H1 (cell line): ENCODE results near the gene TNFRSF13B. TPM values are rescaled to one million over a fixed set of nuclear protein-coding genes. Genes with fewer than 3 reads are reported as not detected.

Source experiments
- CTCF ChIA-PET: fragments of 300-600 bp; sonication (Branson Sonifier 250); formaldehyde crosslinking; loops from one replicate; lab custom pipeline; 2021; ENCODE audit not compliant: partially characterized antibody; lab: Charles Lee
- POLR2A ChIA-PET: fragments of 300-600 bp; sonication (Branson Sonifier 250); formaldehyde crosslinking; loops from one replicate; lab custom pipeline; 2021; ENCODE audit warnings: inconsistent platforms; ENCODE audit not compliant: partially characterized antibody; lab: Charles Lee
- DNase-seq, 2 experiments: peaks; one replicate each; pipeline versions ENCODE4 v3.0.0 to v3.0.0-alpha.2; 2010 to 2022; ENCODE audit warnings: low spot score in 2 of 2, low read depth in 1 of 2, mixed read lengths in 1 of 2
- FAIRE-seq: peaks from 2 replicates; lab custom pipeline; 2011; peaks lifted over from hg19 to GRCh38; lab: Jason Lieb, UNC
- H2AFZ ChIP-seq: 2 replicates; pipeline ENCODE4 v1.8.1; 2012; ENCODE audit warnings: low read length, inconsistent platforms
- H2AK5ac ChIP-seq: 2 replicates; pipeline ENCODE4 v1.6.1; 2013; ENCODE audit warnings: low read depth, low read length
- H2BK120ac ChIP-seq: replicated peaks from 2 replicates; pipeline ENCODE3; 2013; ENCODE audit warnings: low read depth, low read length, inconsistent platforms
- H2BK12ac ChIP-seq: 2 replicates; pipeline ENCODE4 v1.6.1; 2013; ENCODE audit warnings: low read depth, low read length
- H2BK15ac ChIP-seq: 2 replicates; pipeline ENCODE4 v1.6.1; 2013; ENCODE audit warnings: low read length
- H2BK20ac ChIP-seq: 2 replicates; pipeline ENCODE4 v1.6.1; 2013; ENCODE audit warnings: low read length
- H2BK5ac ChIP-seq: 2 replicates; pipeline ENCODE4 v1.6.1; 2013; ENCODE audit warnings: low read depth, low read length
- H3K14ac ChIP-seq: 2 replicates; pipeline ENCODE4 v1.6.1; 2013; ENCODE audit warnings: inconsistent platforms; ENCODE audit not compliant: insufficient read length
- H3K18ac ChIP-seq: 2 replicates; pipeline ENCODE4 v1.6.1; 2013; ENCODE audit warnings: low read length; ENCODE audit errors: extremely low read depth
- H3K23ac ChIP-seq: 2 replicates; pipeline ENCODE4 v1.6.1; 2013; ENCODE audit warnings: inconsistent platforms; ENCODE audit not compliant: insufficient read length
- H3K23me2 ChIP-seq: 2 replicates; pipeline ENCODE4 v1.6.1; 2013; ENCODE audit warnings: low read depth, low read length
- H3K27ac ChIP-seq: 2 replicates; pipeline ENCODE4 v1.6.1; 2011; ENCODE audit warnings: low read depth, low read length, inconsistent platforms
- H3K27me3 ChIP-seq, 4 experiments: replicated peaks in 1 of 4; 1 replicate in 1 of 4; 2 replicates in 3 of 4; pipeline versions ENCODE4 v1.6.1 to v1.8.1; 2011 to 2013; ENCODE audit warnings: low read length in 3 of 4, mild to moderate bottlenecking in 3 of 4, inconsistent platforms in 2 of 4, mixed read lengths in 2 of 4, moderate library complexity in 1 of 4; ENCODE audit not compliant: control insufficient read depth in 3 of 4, insufficient read depth in 3 of 4; ENCODE audit errors: extremely low read depth in 1 of 4
- H3K36me3 ChIP-seq, 4 experiments: 2 replicates each; pipeline versions ENCODE4 v1.6.1 to v1.8.1; 2011 to 2013; ENCODE audit warnings: mild to moderate bottlenecking in 4 of 4, low read length in 3 of 4, moderate library complexity in 2 of 4, control low read depth in 1 of 4, inconsistent platforms in 1 of 4; ENCODE audit not compliant: insufficient read depth in 4 of 4, control insufficient read depth in 2 of 4
- H3K4ac ChIP-seq: replicated peaks from 2 replicates; pipeline ENCODE3; 2013; ENCODE audit warnings: low read length, low read depth, mixed read lengths, inconsistent platforms; ENCODE audit not compliant: insufficient read length
- H3K4me1 ChIP-seq, 4 experiments: replicated peaks in 1 of 4; 1 replicate in 1 of 4; 2 replicates in 3 of 4; pipeline versions ENCODE4 v1.6.1 to v1.8.1; 2011 to 2013; ENCODE audit warnings: low read length in 3 of 4, inconsistent platforms in 2 of 4, mixed read lengths in 1 of 4; ENCODE audit not compliant: insufficient read depth in 4 of 4, control insufficient read depth in 3 of 4
- H3K4me2 ChIP-seq, 2 experiments: 2 replicates each; pipeline versions ENCODE4 v1.6.1 to v1.8.1; 2011 to 2013; ENCODE audit warnings: low read depth in 2 of 2, low read length in 2 of 2, control low read depth in 1 of 2, inconsistent platforms in 1 of 2, mild to moderate bottlenecking in 1 of 2; ENCODE audit not compliant: insufficient read depth in 1 of 2
- H3K4me3 ChIP-seq, 4 experiments: fragments of 200-600, 300-600 bp in 1 of 4; sonication (generic), shearing (Covaris generic), sonication (Bioruptor Twin) in 1 of 4; 2 replicates each; pipeline versions ENCODE4 v1.5.1 to v1.8.1; 2011 to 2016; ENCODE audit warnings: low read length in 4 of 4, low read depth in 3 of 4, control low read depth in 2 of 4, inconsistent platforms in 2 of 4, mild to moderate bottlenecking in 2 of 4, mixed read lengths in 1 of 4, moderate library complexity in 1 of 4; ENCODE audit not compliant: insufficient read depth in 2 of 4; ENCODE audit errors: extremely low read depth in 1 of 4
- H3K56ac ChIP-seq: replicated peaks from 2 replicates; pipeline ENCODE3; 2013; ENCODE audit warnings: low read depth, mild to moderate bottlenecking, mixed read lengths, low read length, inconsistent platforms; ENCODE audit not compliant: insufficient read length
- H3K79me1 ChIP-seq: 2 replicates; pipeline ENCODE4 v1.6.1; 2013; ENCODE audit warnings: low read depth, low read length, control low read depth
- H3K79me2 ChIP-seq, 2 experiments: 2 replicates each; pipeline versions ENCODE4 v1.6.1 to v1.8.1; 2012 to 2013; ENCODE audit warnings: low read length in 2 of 2, mild to moderate bottlenecking in 2 of 2, inconsistent platforms in 1 of 2; ENCODE audit not compliant: insufficient read depth in 2 of 2, control insufficient read depth in 1 of 2
- H3K9ac ChIP-seq, 4 experiments: replicated peaks in 1 of 4; 1 replicate in 1 of 4; 2 replicates in 3 of 4; pipeline versions ENCODE4 v1.6.1 to v1.8.1; 2011 to 2013; ENCODE audit warnings: low read depth in 3 of 4, low read length in 3 of 4, control low read depth in 2 of 4, mild to moderate bottlenecking in 2 of 4, moderate library complexity in 2 of 4, inconsistent platforms in 1 of 4; ENCODE audit errors: extremely low read depth in 1 of 4
- H3K9me3 ChIP-seq, 2 experiments: 2 replicates each; pipeline versions ENCODE4 v1.6.1 to v1.8.1; 2012 to 2013; ENCODE audit warnings: mild to moderate bottlenecking in 2 of 2, moderate library complexity in 2 of 2, control low read depth in 1 of 2, inconsistent platforms in 1 of 2, low read depth in 1 of 2, low read length in 1 of 2, mixed read lengths in 1 of 2; ENCODE audit not compliant: insufficient read depth in 2 of 2
- H4K20me1 ChIP-seq, 2 experiments: replicated peaks in 1 of 2; 2 replicates each; pipeline versions ENCODE3 to v1.8.1; 2011 to 2013; ENCODE audit warnings: inconsistent platforms in 2 of 2, low read length in 2 of 2, mild to moderate bottlenecking in 1 of 2; ENCODE audit not compliant: insufficient read depth in 2 of 2, control insufficient read depth in 1 of 2
- H4K5ac ChIP-seq: 2 replicates; pipeline ENCODE4 v1.6.1; 2013; ENCODE audit warnings: low read length, low read depth, mixed read lengths, inconsistent platforms; ENCODE audit not compliant: insufficient read length
- H4K8ac ChIP-seq: 2 replicates; pipeline ENCODE4 v1.8.0; 2013; ENCODE audit warnings: mild to moderate bottlenecking, moderate library complexity, low read length, inconsistent platforms; ENCODE audit not compliant: insufficient read depth; ENCODE audit errors: extremely low read depth
- H4K91ac ChIP-seq: replicated peaks from 2 replicates; pipeline ENCODE3; 2013; ENCODE audit warnings: low read length, mixed read lengths, inconsistent platforms; ENCODE audit not compliant: insufficient read length
- ATF2 ChIP-seq: IDR thresholded peaks from 2 replicates; pipeline ENCODE4 v1.6.1; 2012; ENCODE audit warnings: low read length, inconsistent platforms
- CTBP2 ChIP-seq: IDR thresholded peaks from 2 replicates; pipeline ENCODE4 v1.7.0; 2011; ENCODE audit warnings: borderline replicate concordance, mild to moderate bottlenecking, moderate library complexity, mixed read lengths, low read length; ENCODE audit not compliant: insufficient read depth, insufficient read length
- E2F6 ChIP-seq: IDR thresholded peaks from 2 replicates; pipeline ENCODE4 v1.6.1; 2012; ENCODE audit warnings: inconsistent platforms
- EP300 ChIP-seq, 2 experiments: IDR thresholded peaks; 1 replicate in 1 of 2; 2 replicates in 1 of 2; pipeline ENCODE4 v1.6.1; 2011 to 2012; ENCODE audit warnings: low read depth in 2 of 2, low read length in 2 of 2, mild to moderate bottlenecking in 2 of 2, borderline replicate concordance in 1 of 2, inconsistent platforms in 1 of 2, moderate library complexity in 1 of 2
- GTF2F1 ChIP-seq: IDR thresholded peaks from 2 replicates; pipeline ENCODE4 v1.6.1; 2012; ENCODE audit warnings: low read depth, low read length, improper control_type of control experiment, borderline replicate concordance
- KDM5A ChIP-seq: fragments of 200-600 bp; IDR thresholded peaks from 2 replicates; pipeline ENCODE4 v1.7.1; 2012; ENCODE audit warnings: mild to moderate bottlenecking, low read length, inconsistent platforms, mixed read lengths
- MAFK ChIP-seq: IDR thresholded peaks from 2 replicates; pipeline ENCODE4 v1.6.1; 2012; ENCODE audit warnings: low read depth, mild to moderate bottlenecking, improper control_type of control experiment, low read length
- POLR2A ChIP-seq, 2 experiments: IDR thresholded peaks; 1 replicate in 1 of 2; 2 replicates in 1 of 2; pipeline ENCODE4 v1.6.1; 2011; ENCODE audit warnings: low read depth in 2 of 2, low read length in 2 of 2, mild to moderate bottlenecking in 2 of 2; ENCODE audit errors: control extremely low read depth in 1 of 2
- TEAD4 ChIP-seq: IDR thresholded peaks from 2 replicates; pipeline ENCODE4 v1.6.1; 2012; ENCODE audit warnings: low read depth, low read length, inconsistent platforms, mixed read lengths
- ZNF274 ChIP-seq: IDR thresholded peaks from 2 replicates; pipeline ENCODE4 v1.7.0; 2012; ENCODE audit warnings: low read length, borderline replicate concordance; ENCODE audit errors: extremely low read depth
- WGBS, 2 experiments: shearing (Covaris generic) in 1 of 2; methylation state at CpG; one replicate each; pipeline versions ENCODE4 v1.1.6 to v1.1.7; 2013 to 2015; ENCODE audit warnings: low lambda C conversion rate in 2 of 2, mixed read lengths in 2 of 2, inconsistent platforms in 1 of 2, low coverage in 1 of 2, missing lambda C conversion rate in 1 of 2; ENCODE audit not compliant: insufficient replicate concordance in 2 of 2, insufficient coverage in 1 of 2, insufficient read length in 1 of 2; ENCODE audit errors: extremely low coverage in 1 of 2, missing lambda C conversion rate in 1 of 2; 5-methylcytosine and 5-hydroxymethylcytosine counted together
- polyA plus RNA-seq, 7 experiments: library from polyadenylated mRNA; depleted of rRNA in 3 of 7; stranded (reverse) in 5 of 7; unstranded in 2 of 7; fragments of >200 nt in 5 of 7; fragments of 200-250 nt in 2 of 7; gene quantifications; 1 replicate in 5 of 7; 2 replicates in 1 of 7; 4 replicates in 1 of 7; pipeline versions ENCODE4 v1.2.1 to v1.2.3, GENCODE V29; 2011 to 2013; ENCODE audit warnings: missing spikeins in 2 of 7, mixed read lengths in 2 of 7
- total RNA-seq: library from RNA; stranded (reverse); fragmentation: NEBNext Ultra II Directional; extraction: Animal tissue kit (Norgen Biotek cat#: 25700); gene quantifications from 2 replicates; pipeline ENCODE4 v1.2.1, GENCODE V29; 2021

TNFRSF13B gene
- total and polyA plus RNA-seq, 2 of the 8 experiments (the other 6 are each of a cell fraction or from before 2014, with no cell fraction given) = not detected

GRCh38 chr17:16939208-16939576 lies 32.7 kb downstream of the TNFRSF13B start:
- H3K79me1 ChIP-seq = no peaks in the 10 kb centered on the region
- no peak overlapping the region for H2BK20ac ChIP-seq
- TF ChIP-seq GTF2F1 (no peak), EP300 (IDR thresholded peaks at IDR 0.05; ENCODE audit: borderline replicate concordance in 1 of 2, low read depth in 2 of 2, low read length in 2 of 2) (no peak), ATF2 (no peak), ZNF274 (no peak), TEAD4 (no peak), CTBP2 (no peak), KDM5A (no peak), E2F6 (no peak), POLR2A (IDR thresholded peaks at IDR 0.05; ENCODE audit: control extremely low read depth in 1 of 2, low read depth in 2 of 2, low read length in 2 of 2) (no peak), MAFK (no peak)

More at GRCh38 chr17:16939208-16939576, 32.7 kb downstream of the TNFRSF13B start:
- H2AFZ ChIP-seq = no peak overlapping the region; the same call in 1 of the 2 replicates
- H3K23me2 ChIP-seq = no peaks in the 10 kb centered on the region
- H4K8ac ChIP-seq = no peak overlapping the region
- no peak overlapping the region for H3K56ac ChIP-seq
- no peak overlapping the region for H3K23ac ChIP-seq
- FAIRE-seq (no peak), DNase-seq (no peak)
- no peaks in the 10 kb centered on the region for H3K79me2 ChIP-seq
- no peak overlapping the region for H4K91ac ChIP-seq
- ChIA-PET CTCF (interaction anchor here (1.2 to 2.4 kb wide), 2 partner anchors 50 to 55 kb away, joined by 3 to 15 read pairs; no protein-coding TSS in a partner anchor), POLR2A (no interaction called here)
- no peak overlapping the region for H3K4ac ChIP-seq
- no peak overlapping the region for H3K4me3 ChIP-seq
- no CpG with 5 or more reads among the region's 1 CpG for WGBS, 2 experiments
- H2BK12ac ChIP-seq = no peak overlapping the region
- H4K20me1 ChIP-seq = no peaks in the 10 kb centered on the region
- H3K9me3 ChIP-seq = no peaks in the 10 kb centered on the region
- no peak overlapping the region for H2AK5ac ChIP-seq
- H3K18ac ChIP-seq = no peak overlapping the region
- no peak overlapping the region for H3K9ac ChIP-seq
- no peaks in the 10 kb centered on the region for H3K36me3 ChIP-seq
- H2BK15ac ChIP-seq = no peak overlapping the region
- 0 out of 2 replicates have a peak overlapping the region, but pooled peaks have one; percentile 24 for H2BK5ac ChIP-seq
- H3K4me2 ChIP-seq = no peak overlapping the region
- no peaks in the 10 kb centered on the region for H3K27me3 ChIP-seq
- no peak overlapping the region for H3K27ac ChIP-seq
- no peak overlapping the region for H3K14ac ChIP-seq
- H2BK120ac ChIP-seq = no peak overlapping the region
- H3K4me1 ChIP-seq = peaks cover 1 to 14% (median 5%) of the 10 kb centered on the region in 4 experiments; a peak in 5 of 7 replicates
- no peak overlapping the region for H4K5ac ChIP-seq
